ENCODE measurements around the gene DPP4.

GRCh38 chr2:161976917-161977316 lies 97.1 kb downstream of the DPP4 start:
- TF ChIP-seq, protein P1, sequence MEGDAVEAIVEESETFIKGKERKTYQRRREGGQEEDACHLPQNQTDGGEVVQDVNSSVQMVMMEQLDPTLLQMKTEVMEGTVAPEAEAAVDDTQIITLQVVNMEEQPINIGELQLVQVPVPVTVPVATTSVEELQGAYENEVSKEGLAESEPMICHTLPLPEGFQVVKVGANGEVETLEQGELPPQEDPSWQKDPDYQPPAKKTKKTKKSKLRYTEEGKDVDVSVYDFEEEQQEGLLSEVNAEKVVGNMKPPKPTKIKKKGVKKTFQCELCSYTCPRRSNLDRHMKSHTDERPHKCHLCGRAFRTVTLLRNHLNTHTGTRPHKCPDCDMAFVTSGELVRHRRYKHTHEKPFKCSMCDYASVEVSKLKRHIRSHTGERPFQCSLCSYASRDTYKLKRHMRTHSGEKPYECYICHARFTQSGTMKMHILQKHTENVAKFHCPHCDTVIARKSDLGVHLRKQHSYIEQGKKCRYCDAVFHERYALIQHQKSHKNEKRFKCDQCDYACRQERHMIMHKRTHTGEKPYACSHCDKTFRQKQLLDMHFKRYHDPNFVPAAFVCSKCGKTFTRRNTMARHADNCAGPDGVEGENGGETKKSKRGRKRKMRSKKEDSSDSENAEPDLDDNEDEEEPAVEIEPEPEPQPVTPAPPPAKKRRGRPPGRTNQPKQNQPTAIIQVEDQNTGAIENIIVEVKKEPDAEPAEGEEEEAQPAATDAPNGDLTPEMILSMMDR (IDR thresholded peaks at IDR 0.05; ENCODE audit: low read depth, low read length): no peak
- no peak for TF ChIP-seq EZH2phosphoT487 (IDR thresholded peaks at IDR 0.05; ENCODE audit: low read depth)
